Spleen (tissue), 11 donors: ENCODE data around the gene GAS6. TPM values are rescaled to one million over a fixed set of nuclear protein-coding genes. Genes with fewer than 3 reads are reported as not detected.

ENCODE experiments used
- DNase-seq: peaks from one replicate; pipeline ENCODE4 v3.0.0-alpha.2; 2020
- H3K27ac ChIP-seq, 8 donors: fragments of 200-600 bp; sonication (generic) in 7 of 8; 1 replicate in 4 of 8; 2 replicates in 4 of 8; pipeline versions ENCODE4 v1.5.0 to v1.8.0; 2016 to 2021; ENCODE audit warnings: inconsistent platforms in 4 of 8, mild to moderate bottlenecking in 4 of 8, moderate library complexity in 1 of 8
- H3K27me3 ChIP-seq, 7 donors: fragments of 200-600 bp; sonication (generic) in 6 of 7; replicated peaks in 1 of 7; 1 replicate in 4 of 7; 2 replicates in 3 of 7; pipeline versions ENCODE4 v1.5.0 to v1.8.0; 2016 to 2021; ENCODE audit warnings: inconsistent platforms in 3 of 7, mild to moderate bottlenecking in 1 of 7
- H3K36me3 ChIP-seq, 6 donors: fragments of 200-600 bp; sonication (generic) in 5 of 6; 1 replicate in 4 of 6; 2 replicates in 2 of 6; pipeline versions ENCODE4 v1.5.0 to v1.8.0; 2016 to 2021; ENCODE audit warnings: inconsistent platforms in 2 of 6
- H3K4me1 ChIP-seq, 6 donors: fragments of 200-600 bp; sonication (generic) in 5 of 6; 1 replicate in 3 of 6; 2 replicates in 3 of 6; pipeline versions ENCODE4 v1.5.0 to v1.8.0; 2016 to 2021; ENCODE audit warnings: inconsistent platforms in 3 of 6
- H3K4me3 ChIP-seq, 8 donors: fragments of 200-600 bp; sonication (generic) in 7 of 8; 1 replicate in 4 of 8; 2 replicates in 4 of 8; pipeline versions ENCODE4 v1.5.0 to v1.8.0; 2016 to 2021; ENCODE audit warnings: inconsistent platforms in 4 of 8, mild to moderate bottlenecking in 4 of 8, moderate library complexity in 2 of 8
- H3K9me3 ChIP-seq, 8 donors: fragments of 200-600 bp; sonication (generic) in 7 of 8; 1 replicate in 4 of 8; 2 replicates in 4 of 8; pipeline versions ENCODE4 v1.5.0 to v1.8.0; 2016 to 2021; ENCODE audit warnings: inconsistent platforms in 4 of 8
- CTCF ChIP-seq, 11 experiments: fragments of 200-600 bp in 7 of 11; fragments of 450-650 bp in 4 of 11; sonication (generic) in 4 of 11; IDR thresholded peaks in 8 of 11; conservative IDR thresholded peaks in 3 of 11; 1 replicate in 7 of 11; 2 replicates in 4 of 11; pipeline versions ENCODE4 v1.4.0 to v1.8.0; 2016 to 2021; ENCODE audit warnings: antibody characterized with exemption in 11 of 11, inconsistent platforms in 4 of 11, mild to moderate bottlenecking in 1 of 11
- POLR2A ChIP-seq, 3 donors: fragments of 450-650 bp; IDR thresholded peaks; one replicate each; pipeline ENCODE4 v1.5.1; 2017; ENCODE audit warnings: antibody characterized with exemption in 3 of 3, mild to moderate bottlenecking in 1 of 3
- POLR2AphosphoS5 ChIP-seq, 3 donors: sonication (generic); formaldehyde crosslinking; IDR thresholded peaks; one replicate each; pipeline ENCODE4 v1.5.1; 2017; ENCODE audit warnings: antibody characterized with exemption in 3 of 3
- WGBS, 5 donors: extraction: QIAGEN DNeasy Blood & Tissue Kit in 3 of 5; methylation state at CpG; one replicate each; pipeline versions ENCODE4 v1.1.5 to v1.1.7; 2013 to 2018; 5-methylcytosine and 5-hydroxymethylcytosine counted together
- intact Hi-C: fragments of 100-400 bp; cut with DNase I; formaldehyde crosslinking; loops from one replicate; pipeline ENCODE4 v1.15.0; 2023; ENCODE audit warnings: low total_unique reads
- polyA plus RNA-seq, 3 donors: library from polyadenylated mRNA; stranded (reverse); fragments of 200-250 nt; gene quantifications; one replicate each; pipeline ENCODE4 v1.2.1, GENCODE V29; 2013
- total RNA-seq, 7 donors: library from RNA; depleted of rRNA in 3 of 7; stranded (reverse); fragments of >200 nt in 3 of 7; fragmentation: NEBNext Ultra II Directional in 4 of 7; extraction: Animal tissue kit (Norgen Biotek cat#: 25700) in 4 of 7; gene quantifications; one replicate each; pipeline versions ENCODE4 v1.1.0 to v1.2.1, GENCODE V29; 2016 to 2021
- donor health status: healthy with polysubstance abuse.
- donor health status: DM: no; HTN: no; CAD: no; lungs with moderate emphysema.
- donor health status: DM: no; HTN: no; CAD: no.
- donor health status: Bipolar disorder and iron deficiency.
- donor health status: healthy.
- donor health status: DM: no; HTN: no; CAD: no.
- donor health status: DM: yes; HTN: yes; CAD: no.

Gene GAS6
- total and polyA plus RNA-seq, 10 donors = 16.7 to 54.5 (median 35.0) TPM

GRCh38 chr13:113783200-113783881 is 80.5 kb downstream of the GAS6 start:
- Histone ChIP-seq H3K27ac (no peak overlapping the region), H3K9me3 (no peaks in the 10 kb centered on the region), H3K27me3 (peaks cover 0 to 9% (median 0%) of the 10 kb centered on the region in 7 donors), H3K4me3 (no peak overlapping the region), H3K36me3 (no peaks in the 10 kb centered on the region), H3K4me1 (no peaks in the 10 kb centered on the region)
- 80 to 89% (median 82%) methylated on average over 12 of the region's 12 CpGs for WGBS, 5 donors
- TF ChIP-seq CTCF (IDR thresholded peaks at IDR 0.05 in 8 of 11, conservative IDR thresholded peaks at IDR 0.05 in 3 of 11) = no peak
- no peak for TF ChIP-seq POLR2AphosphoS5 (IDR thresholded peaks at IDR 0.05)
- no peak for TF ChIP-seq POLR2A (IDR thresholded peaks at IDR 0.05)
- intact Hi-C loops = no loop called here
- DNase-seq = peak; percentile 14

DNA sequence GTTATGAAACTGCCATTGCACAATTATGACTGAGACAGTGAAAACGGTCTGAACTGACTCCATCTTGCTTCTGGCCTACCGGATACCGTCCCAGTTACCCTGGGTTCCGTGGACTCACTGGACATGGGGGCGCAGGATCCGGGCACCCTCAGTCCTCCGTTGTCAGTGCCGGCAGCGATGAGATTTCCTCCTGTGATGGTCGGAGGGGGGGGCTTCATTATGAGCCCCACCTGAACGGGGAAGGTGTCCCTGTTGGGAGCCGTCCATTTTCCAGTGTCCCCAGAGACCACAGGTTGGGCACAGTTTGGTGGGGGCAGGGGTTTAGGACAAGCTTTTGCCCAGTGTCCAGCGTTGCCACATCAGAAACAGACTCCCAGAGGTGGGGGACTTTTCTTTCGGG is 81.4 kb downstream of the GAS6 start:
- DNase-seq = peak; percentile 18
- H3K27me3 ChIP-seq = peaks cover 0 to 17% (median 0%) of the 10 kb centered on the region in 7 donors
- WGBS, 5 donors = 74 to 85% (median 79%) methylated on average over 12 to 14 of the region's 14 CpGs
- no peak overlapping the region for H3K4me3 ChIP-seq
- no peaks in the 10 kb centered on the region for H3K36me3 ChIP-seq
- H3K4me1 ChIP-seq = no peaks in the 10 kb centered on the region
- H3K9me3 ChIP-seq = no peaks in the 10 kb centered on the region
- TF ChIP-seq POLR2A (IDR thresholded peaks at IDR 0.05) (no peak), POLR2AphosphoS5 (IDR thresholded peaks at IDR 0.05) (no peak), CTCF (IDR thresholded peaks at IDR 0.05 in 8 of 11, conservative IDR thresholded peaks at IDR 0.05 in 3 of 11) (no peak)
- intact Hi-C loops = no loop called here
- no peak overlapping the region for H3K27ac ChIP-seq

- intact Hi-C loops = no loop called here
- Histone ChIP-seq H3K27me3 (peaks cover 0 to 26% (median 0%) of the 10 kb centered on the region in 7 donors), H3K9me3 (no peaks in the 10 kb centered on the region), H3K27ac (no peak overlapping the region), H3K4me3 (no peak overlapping the region), H3K4me1 (no peaks in the 10 kb centered on the region), H3K36me3 (no peaks in the 10 kb centered on the region)
- WGBS, 5 donors = 87 to 95% (median 88%) methylated on average over 2 of the region's 2 CpGs
- no peak for DNase-seq
- no peak for TF ChIP-seq POLR2AphosphoS5 (IDR thresholded peaks at IDR 0.05)
- TF ChIP-seq POLR2A (IDR thresholded peaks at IDR 0.05) = no peak
- no peak for TF ChIP-seq CTCF (IDR thresholded peaks at IDR 0.05 in 8 of 11, conservative IDR thresholded peaks at IDR 0.05 in 3 of 11)
Observed at GRCh38 chr13:113781571-113781970, 82.3 kb downstream of the GAS6 start.

DNA sequence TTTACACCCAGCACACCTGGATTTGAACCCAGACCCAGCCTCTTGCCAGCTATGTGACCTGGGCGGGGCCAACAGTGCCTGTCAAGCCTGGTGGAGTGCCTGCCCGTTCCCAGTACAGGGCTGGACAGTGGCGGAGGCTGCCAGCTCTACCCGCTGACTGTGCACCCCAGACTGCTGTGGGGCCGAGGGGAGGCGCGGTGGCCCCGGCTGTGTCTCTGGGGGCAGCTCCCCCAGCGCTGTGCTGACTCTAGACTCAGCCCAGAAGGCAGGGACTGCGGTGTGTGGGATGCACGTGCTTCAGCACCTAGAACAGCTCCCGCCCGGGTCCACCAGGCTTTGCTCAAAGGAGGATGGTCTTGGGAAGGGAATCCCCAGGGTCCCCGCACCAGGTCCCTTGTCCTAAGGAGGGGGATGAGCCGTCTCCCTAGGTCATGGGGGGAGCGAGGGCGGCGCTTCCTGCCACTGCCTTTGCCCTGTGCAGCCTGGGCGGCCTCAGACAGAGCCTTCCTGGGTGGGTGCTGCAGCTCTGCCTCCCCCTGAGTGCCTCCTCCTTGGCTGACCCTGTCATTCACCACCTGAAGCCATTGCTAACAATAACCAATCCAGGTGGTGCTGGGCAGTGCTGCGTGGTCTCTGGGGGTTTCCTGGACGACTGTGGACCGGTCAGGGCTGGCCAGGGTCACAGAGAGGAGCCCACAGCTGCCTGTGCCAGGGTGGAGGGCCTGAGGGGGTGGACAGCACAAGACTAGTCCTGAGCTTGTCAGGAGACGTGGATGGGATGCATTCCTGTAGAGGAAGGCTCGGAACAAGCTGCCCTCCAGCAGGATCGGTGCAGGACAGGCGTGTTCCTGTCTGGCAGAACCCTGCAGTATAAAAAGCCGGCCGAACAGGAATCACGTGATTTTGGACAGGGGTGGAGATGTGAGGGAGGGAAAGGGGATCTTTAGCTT is 86.3 kb downstream of the GAS6 start:
- H3K4me3 ChIP-seq = no peak overlapping the region
- H3K27me3 ChIP-seq = peaks cover 0 to 40% (median 0%) of the 10 kb centered on the region in 7 donors
- no peaks in the 10 kb centered on the region for H3K36me3 ChIP-seq
- H3K4me1 ChIP-seq = no peaks in the 10 kb centered on the region
- no peak overlapping the region for H3K27ac ChIP-seq
- peaks cover 0 to 1% (median 0%) of the 10 kb centered on the region in 8 donors for H3K9me3 ChIP-seq
- TF ChIP-seq POLR2A (IDR thresholded peaks at IDR 0.05) (no peak), POLR2AphosphoS5 (IDR thresholded peaks at IDR 0.05) (no peak), CTCF (IDR thresholded peaks at IDR 0.05 in 8 of 11, conservative IDR thresholded peaks at IDR 0.05 in 3 of 11) (no peak)
- DNase-seq = peak; percentile 51
- intact Hi-C loops = no loop called here
- WGBS, 5 donors = 43 to 55% (median 44%) methylated on average over 21 to 29 of the region's 29 CpGs
